SK-N-MC (cell line): ENCODE data around the gene GALNT18.

Experiments
- EZH2 ChIP-seq: fragments of 200-600 bp; sonication (generic); IDR thresholded peaks from one replicate; pipeline ENCODE4 v1.6.1; 2017; ENCODE audit warnings: antibody characterized with exemption
- FOXP2 ChIP-seq: optimal IDR thresholded peaks from 2 replicates; pipeline ENCODE3; 2011; ENCODE audit warnings: mild to moderate bottlenecking, moderate library complexity; ENCODE audit not compliant: insufficient read depth; ENCODE audit errors: extremely low read length, control extremely low read depth
- POLR2AphosphoS5 ChIP-seq: IDR thresholded peaks from 2 replicates; pipeline ENCODE4 v1.6.1; 2012; ENCODE audit warnings: mild to moderate bottlenecking, low read depth, low read length, borderline replicate concordance

DNA sequence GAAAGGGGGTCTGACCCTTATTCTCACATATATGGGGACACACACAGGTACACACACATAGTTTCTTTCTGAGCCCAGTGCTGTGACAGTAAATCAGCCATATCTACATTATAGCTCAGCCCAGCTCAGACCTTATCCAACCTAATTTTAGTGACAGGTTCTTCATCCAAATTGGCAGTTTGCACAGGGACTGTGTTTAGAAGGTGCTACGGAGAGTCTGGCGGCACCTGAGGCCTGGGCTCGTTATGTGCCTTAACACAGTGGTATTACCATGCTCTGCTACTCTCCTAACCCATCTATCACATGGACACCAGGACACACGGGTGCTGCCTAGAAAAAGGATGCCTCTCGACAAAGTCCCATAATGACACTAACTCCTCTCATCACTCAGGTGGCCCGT, 109.3 kb downstream of the GALNT18 start:
- no peak for TF ChIP-seq EZH2
- no peak for TF ChIP-seq POLR2AphosphoS5
- no peak for TF ChIP-seq FOXP2
